Astrocyte of the cerebellum (primary cell): ENCODE measurements around the gene TUBD1.

ENCODE experiments used
- DNase-seq: peaks from one replicate; pipeline ENCODE4 v3.0.0-alpha.2; 2011; ENCODE audit warnings: low read depth
- H3K4me3 ChIP-seq: 2 replicates; pipeline ENCODE4 v1.5.1; 2011; ENCODE audit warnings: mild to moderate bottlenecking, low read depth, low read length, moderate library complexity
- CTCF ChIP-seq: IDR thresholded peaks from 2 replicates; pipeline ENCODE4 v1.5.1; 2012; ENCODE audit warnings: low read length, low read depth, moderate library complexity, mild to moderate bottlenecking; ENCODE audit errors: missing control alignments
- in situ Hi-C: cut with HindIII; loops from 2 replicates; pipeline ENCODE4 v1.10.0; 2017; ENCODE audit warnings: low sequenced_read_pairs

The TUBD1 gene

DNA sequence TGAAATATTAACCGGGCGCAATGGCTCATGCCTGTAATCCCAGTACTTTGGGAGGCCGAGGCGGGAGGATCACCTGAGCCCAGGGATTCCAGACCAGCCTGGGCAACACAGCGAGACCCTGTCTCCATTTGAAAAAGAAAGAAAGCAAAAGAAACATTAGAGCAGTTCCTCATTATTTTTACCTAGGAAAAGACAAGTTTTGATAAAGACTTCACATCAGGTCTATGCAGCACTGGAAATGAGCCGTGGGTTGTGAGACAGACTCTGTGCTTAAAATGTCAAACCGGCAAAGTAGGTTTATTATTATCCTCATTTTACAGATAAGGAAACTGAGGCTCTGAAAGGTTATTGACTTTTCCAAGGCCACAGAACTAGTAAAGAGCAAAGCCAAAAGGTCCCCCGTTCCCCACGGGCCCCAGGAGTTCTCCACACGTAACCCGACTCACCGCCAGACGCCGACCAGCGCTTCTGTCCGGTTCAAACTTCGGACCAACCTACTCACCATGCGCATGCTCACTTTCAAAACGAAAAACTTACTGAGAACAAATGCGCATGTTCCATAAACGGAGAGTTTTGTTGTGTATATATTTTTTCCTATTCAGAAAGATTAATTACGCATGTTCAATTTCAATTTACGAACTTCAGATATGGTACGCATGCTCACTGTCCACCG is 356 bp downstream of the TUBD1 start:
- no peak for DNase-seq
- in situ Hi-C loops: no loop called here
- H3K4me3 ChIP-seq: peak overlapping the region; percentile 97
- no peak for TF ChIP-seq CTCF

DNA sequence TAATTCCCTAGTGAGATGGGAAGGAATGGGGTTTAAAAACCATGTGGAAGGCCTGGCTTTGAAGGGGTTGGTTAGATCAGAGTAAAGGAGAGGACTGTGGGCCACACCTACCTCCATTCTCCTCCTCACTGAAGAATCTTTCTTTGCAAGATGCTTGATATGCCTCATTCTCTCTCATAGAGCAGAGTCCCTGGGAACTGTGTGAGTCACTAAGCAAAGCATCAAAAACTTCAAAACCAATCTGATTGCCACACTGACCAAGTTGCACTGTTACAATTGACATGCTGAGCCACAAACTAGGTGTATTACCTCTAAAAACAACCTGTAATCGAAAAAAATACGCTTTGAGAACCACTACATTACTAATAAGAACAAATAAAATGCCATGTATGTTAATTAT is 2.0 kb downstream of the TUBD1 start:
- in situ Hi-C loops: no loop called here
- no peak overlapping the region for H3K4me3 ChIP-seq
- no peak for TF ChIP-seq CTCF
- DNase-seq: no peak

DNA sequence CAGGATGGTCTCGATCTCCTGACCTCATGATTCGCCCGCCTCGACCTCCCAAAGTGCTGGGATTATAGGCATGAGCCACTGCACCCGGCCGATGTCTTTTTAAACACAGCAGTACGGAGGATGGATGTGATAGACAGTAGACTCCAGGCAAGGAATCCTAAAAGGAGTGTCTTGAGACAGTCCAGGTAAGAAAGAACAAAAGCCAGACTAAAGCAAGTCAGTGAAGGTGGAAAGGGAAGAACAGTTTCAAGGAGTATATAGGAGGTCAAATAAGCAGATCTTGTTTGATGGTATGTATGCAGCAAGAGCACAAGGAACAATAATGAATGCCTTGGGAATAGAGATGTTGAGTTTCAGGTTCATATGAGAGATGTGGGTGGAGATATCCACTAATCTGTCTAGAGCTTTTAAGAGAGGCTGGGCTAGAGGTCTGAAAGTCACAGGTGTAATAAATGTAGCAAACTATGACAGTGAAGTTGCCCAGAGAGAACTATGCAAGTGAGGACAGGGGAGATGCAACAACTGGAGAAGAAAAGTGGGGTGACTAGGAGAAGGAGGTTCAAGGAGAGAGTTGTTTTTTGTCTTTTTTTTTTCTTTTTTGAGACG is 4.5 kb downstream of the TUBD1 start:
- in situ Hi-C loops: no loop called here
- no peak overlapping the region for H3K4me3 ChIP-seq
- TF ChIP-seq CTCF: no peak
- no peak for DNase-seq

DNA sequence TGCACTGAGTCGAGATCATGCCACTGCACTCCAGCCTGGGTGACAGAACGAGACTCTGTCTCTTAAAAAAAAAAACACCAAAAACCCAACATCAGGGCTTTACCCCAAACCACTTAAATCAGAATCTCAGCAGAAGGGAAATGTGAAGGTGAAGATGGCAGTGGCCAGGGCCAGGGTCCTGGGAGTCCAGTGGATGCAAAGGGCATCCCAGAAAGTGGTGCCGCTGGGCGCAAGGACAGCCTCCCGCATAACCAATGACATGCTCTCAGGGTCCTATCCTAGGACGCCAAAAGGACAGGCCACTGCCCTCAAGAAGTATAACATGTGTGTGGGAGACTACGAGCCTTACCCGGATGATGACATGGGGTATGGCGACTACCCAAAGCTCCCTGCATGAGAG is 7.9 kb downstream of the TUBD1 start:
- DNase-seq: no peak
- in situ Hi-C loops: no loop called here
- no peak for TF ChIP-seq CTCF
- H3K4me3 ChIP-seq: no peak overlapping the region

DNA sequence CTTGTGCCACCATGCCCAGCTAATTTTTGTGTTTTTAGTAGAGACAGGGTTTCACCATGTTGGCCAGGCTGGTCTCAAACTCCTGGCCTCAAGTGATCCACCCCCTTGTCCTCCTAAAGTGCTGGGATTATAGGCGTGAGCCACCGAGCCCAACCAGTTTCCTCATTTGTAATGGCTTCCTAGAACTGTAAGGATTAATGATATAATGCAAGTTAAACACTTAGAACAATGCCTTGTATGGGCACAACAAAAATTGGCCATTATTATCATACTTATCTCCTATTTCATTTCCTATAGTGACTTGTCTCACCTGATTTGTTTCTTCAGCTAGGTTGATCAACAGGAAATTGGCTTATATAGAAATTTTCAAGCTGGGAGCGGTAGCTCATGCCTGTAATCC is 14.1 kb downstream of the TUBD1 start:
- no peak for TF ChIP-seq CTCF
- in situ Hi-C loops: no loop called here
- no peak for DNase-seq
- H3K4me3 ChIP-seq: no peak overlapping the region

- DNase-seq: no peak
- no peak overlapping the region for H3K4me3 ChIP-seq
- no peak for TF ChIP-seq CTCF
- in situ Hi-C loops: no loop called here
These were observed 14.8 kb downstream of the TUBD1 start for GRCh38 chr17:59877965-59878364.
